Measurements from ENCODE around the gene STK39. TPM values are rescaled to one million over a fixed set of nuclear protein-coding genes. Genes with fewer than 3 reads are reported as not detected.

The STK39 gene
- polyA plus RNA-seq, 2 of the 4 experiments (the other 2 are of a cell fraction): 14.2 to 27.2 TPM

GRCh38 chr2:168137510-168138180, 109.8 kb downstream of the STK39 start:
- no peak for ATAC-seq
- no peak overlapping the region for H3K4me3 ChIP-seq
- ChIA-PET POLR2A (no interaction called here), CTCF (no interaction called here)
- TF ChIP-seq RARB (CRISPR knock-in tag; IDR thresholded peaks at IDR 0.05) (no peak), POLR2AphosphoS2 (conservative IDR thresholded peaks at IDR 0.05; ENCODE audit: low read length) (no peak), CHD4 (IDR thresholded peaks at IDR 0.05; ENCODE audit: borderline replicate concordance) (no peak), FOSL2 (IDR thresholded peaks at IDR 0.05) (no peak), FOSL2 (CRISPR knock-in tag; IDR thresholded peaks at IDR 0.05) (no peak), EHMT2 (IDR thresholded peaks at IDR 0.05; ENCODE audit: low read depth) (no peak), SREBF2 (IDR thresholded peaks at IDR 0.05) (no peak), JUNB (IDR thresholded peaks at IDR 0.05) (no peak), RNF2 (IDR thresholded peaks at IDR 0.05; ENCODE audit: borderline replicate concordance, low read depth) (no peak), ATOH8 (CRISPR knock-in tag; IDR thresholded peaks at IDR 0.05; ENCODE audit: low read depth) (no peak), HDAC2 (IDR thresholded peaks at IDR 0.05) (no peak), USF2 (IDR thresholded peaks at IDR 0.05) (no peak)
- TF ChIP-seq, protein P1, sequence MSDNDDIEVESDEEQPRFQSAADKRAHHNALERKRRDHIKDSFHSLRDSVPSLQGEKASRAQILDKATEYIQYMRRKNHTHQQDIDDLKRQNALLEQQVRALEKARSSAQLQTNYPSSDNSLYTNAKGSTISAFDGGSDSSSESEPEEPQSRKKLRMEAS (IDR thresholded peaks at IDR 0.05): no peak
- FAIRE-seq: no peak
- H3K4me2 ChIP-seq: no peak overlapping the region
- WGBS (ENCODE audit: missing lambda C conversion rate): 93% methylated on average over 3 of the region's 3 CpGs
- DNase-seq (ENCODE audit: low read depth in 1 of 2, low spot score in 1 of 2): no peak
- H3K9me3 ChIP-seq: no peaks in the 10 kb centered on the region
- H3K27ac ChIP-seq: no peak overlapping the region
- H3K4me1 ChIP-seq: peaks cover 10% of the 10 kb centered on the region

GRCh38 chr2:168136392-168136977, 110.9 kb downstream of the STK39 start:
- peaks cover 10% of the 10 kb centered on the region for H3K4me1 ChIP-seq
- FAIRE-seq (no peak), DNase-seq (ENCODE audit: low read depth in 1 of 2, low spot score in 1 of 2) (peak; percentile 15 to 52), ATAC-seq (peak; percentile 39 to 70; a peak in 4 of 6 replicates)
- no peak overlapping the region for H3K4me3 ChIP-seq
- TF ChIP-seq SMC3 (IDR thresholded peaks at IDR 0.05) (peak; percentile 39; the same call in 1 of the 3 replicates), CHD2 (IDR thresholded peaks at IDR 0.05; ENCODE audit: low read length, partially characterized antibody) (no peak), RAD21 (conservative IDR thresholded peaks at IDR 0.05 in 1 of 2, IDR thresholded peaks at IDR 0.05 in 1 of 2) (peak; percentile 31 to 40; a peak in 2 of 5 replicates)
- TF ChIP-seq, protein P2, sequence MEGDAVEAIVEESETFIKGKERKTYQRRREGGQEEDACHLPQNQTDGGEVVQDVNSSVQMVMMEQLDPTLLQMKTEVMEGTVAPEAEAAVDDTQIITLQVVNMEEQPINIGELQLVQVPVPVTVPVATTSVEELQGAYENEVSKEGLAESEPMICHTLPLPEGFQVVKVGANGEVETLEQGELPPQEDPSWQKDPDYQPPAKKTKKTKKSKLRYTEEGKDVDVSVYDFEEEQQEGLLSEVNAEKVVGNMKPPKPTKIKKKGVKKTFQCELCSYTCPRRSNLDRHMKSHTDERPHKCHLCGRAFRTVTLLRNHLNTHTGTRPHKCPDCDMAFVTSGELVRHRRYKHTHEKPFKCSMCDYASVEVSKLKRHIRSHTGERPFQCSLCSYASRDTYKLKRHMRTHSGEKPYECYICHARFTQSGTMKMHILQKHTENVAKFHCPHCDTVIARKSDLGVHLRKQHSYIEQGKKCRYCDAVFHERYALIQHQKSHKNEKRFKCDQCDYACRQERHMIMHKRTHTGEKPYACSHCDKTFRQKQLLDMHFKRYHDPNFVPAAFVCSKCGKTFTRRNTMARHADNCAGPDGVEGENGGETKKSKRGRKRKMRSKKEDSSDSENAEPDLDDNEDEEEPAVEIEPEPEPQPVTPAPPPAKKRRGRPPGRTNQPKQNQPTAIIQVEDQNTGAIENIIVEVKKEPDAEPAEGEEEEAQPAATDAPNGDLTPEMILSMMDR (IDR thresholded peaks at IDR 0.05): peak; percentile 50
- H3K4me2 ChIP-seq: no peak overlapping the region
- 10% methylated on average over 2 of the region's 2 CpGs for WGBS (ENCODE audit: missing lambda C conversion rate)
- H3K27ac ChIP-seq: no peak overlapping the region
- no peaks in the 10 kb centered on the region for H3K9me3 ChIP-seq
- ChIA-PET CTCF (interaction anchor here (1.6 kb wide), 1 partner anchor 70 kb away, joined by 4 read pairs; no protein-coding TSS in a partner anchor), POLR2A (no interaction called here)

DNA sequence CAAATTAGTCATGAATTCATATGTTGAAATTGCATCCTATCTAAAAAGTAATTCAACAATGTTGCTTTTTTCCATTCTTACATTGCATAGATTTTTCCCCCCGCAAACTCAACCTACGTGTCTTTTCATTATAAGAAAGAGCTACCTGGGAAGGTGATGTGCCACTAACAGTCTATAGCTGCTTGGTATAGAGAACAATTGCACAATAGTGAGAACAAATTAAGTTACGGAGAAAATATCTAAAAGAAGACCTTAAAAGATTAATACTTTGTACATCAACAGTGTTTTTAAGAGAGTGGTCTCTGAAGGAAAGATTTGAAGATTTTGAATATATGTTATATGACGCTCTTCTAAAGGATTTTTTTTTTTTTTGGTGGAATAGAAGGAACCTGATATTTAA, 111.8 kb downstream of the STK39 start:
- Histone ChIP-seq H3K4me3 (no peak overlapping the region), H3K27ac (no peak overlapping the region), H3K4me2 (peak overlapping the region; percentile 5; the same call in 1 of the 3 replicates), H3K9me3 (no peaks in the 10 kb centered on the region), H3K4me1 (peaks cover 10% of the 10 kb centered on the region)
- ATAC-seq (no peak), FAIRE-seq (no peak), DNase-seq (ENCODE audit: low read depth in 1 of 2, low spot score in 1 of 2) (no peak)
- WGBS (ENCODE audit: missing lambda C conversion rate): 88% methylated on average over 4 of the region's 4 CpGs
- ChIA-PET POLR2A (no interaction called here), CTCF (interaction anchor here (0.6 to 1.6 kb wide), 4 partner anchors 71 to 1596 kb away, joined by 3 to 8 read pairs (median 5); partner anchors contain the start of gene STK39)
- 0 out of 2 replicates have a peak, but pooled peaks have one; percentile 8 for TF ChIP-seq FOSL2 (IDR thresholded peaks at IDR 0.05)
- TF ChIP-seq FOSL2 (CRISPR knock-in tag; IDR thresholded peaks at IDR 0.05): no peak; the same call in 1 of the 2 replicates
- no peak for TF ChIP-seq CBX2 (IDR thresholded peaks at IDR 0.05; ENCODE audit: borderline replicate concordance, low read depth)

Measured in A549 (cell line).